Transverse colon (tissue), 3 donors: ENCODE results near the gene SPINT4.

Source experiments
- CTCF ChIP-seq, 5 experiments: fragments of 200-600 bp in 3 of 5; fragments of 450-650 bp in 2 of 5; sonication (generic) in 3 of 5; IDR thresholded peaks; 1 replicate in 2 of 5; 2 replicates in 3 of 5; pipeline ENCODE4 v1.5.1; 2016 to 2017; ENCODE audit warnings: antibody characterized with exemption in 5 of 5, inconsistent platforms in 3 of 5, mild to moderate bottlenecking in 2 of 5, moderate library complexity in 1 of 5
- POLR2A ChIP-seq: fragments of 450-650 bp; IDR thresholded peaks from one replicate; pipeline ENCODE4 v1.6.1; 2016; ENCODE audit warnings: antibody characterized with exemption, mild to moderate bottlenecking, moderate library complexity

DNA sequence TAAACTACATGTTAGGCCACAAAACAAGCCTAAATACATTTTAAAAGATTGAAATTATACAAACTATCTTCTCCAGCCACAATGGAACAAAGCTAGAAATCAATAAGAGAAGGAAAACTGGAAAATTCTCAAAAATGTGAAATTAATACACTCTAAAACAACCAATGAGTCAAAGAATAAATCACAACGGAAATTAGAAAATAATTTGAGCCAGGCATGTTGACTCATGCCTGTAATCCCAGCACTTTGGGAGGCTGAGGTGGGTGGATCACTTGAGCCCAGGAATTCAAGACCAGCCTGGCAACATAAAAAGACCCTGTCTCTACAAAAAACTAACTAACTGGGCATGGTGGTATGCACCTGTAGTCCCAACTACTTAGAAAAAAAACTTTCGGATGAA, 26.7 kb upstream of the SPINT4 start:
- no peak for TF ChIP-seq POLR2A
- no peak for TF ChIP-seq CTCF (IDR thresholded peaks at IDR 0.05)
